HepG2 (cell line): ENCODE data around the gene GDAP1L1. TPM values are rescaled to one million over a fixed set of nuclear protein-coding genes. Genes with fewer than 3 reads are reported as not detected.

Experiments
- ATF3 ChIP-seq: sonication (generic); formaldehyde crosslinking; IDR thresholded peaks from 2 replicates; pipeline ENCODE4 v1.4.0; 2020; ENCODE audit warnings: missing genetic modification reagents
- CREB1 ChIP-seq, 2 experiments: fragments of 450-650 bp in 1 of 2; IDR thresholded peaks; 2 replicates each; pipeline ENCODE4 v1.6.1; 2016 to 2017; ENCODE audit warnings: control low read depth in 1 of 2, mild to moderate bottlenecking in 1 of 2, missing compliant biosample characterization in 1 of 2, missing genetic modification characterization in 1 of 2
- CREM ChIP-seq, 2 experiments: sonication (generic) in 1 of 2; formaldehyde crosslinking in 1 of 2; IDR thresholded peaks; 2 replicates each; pipeline versions ENCODE4 v1.4.0 to v1.6.1; 2016 to 2020; ENCODE audit warnings: antibody characterized with exemption in 1 of 2, mild to moderate bottlenecking in 1 of 2, missing genetic modification reagents in 1 of 2
- FOXM1 ChIP-seq: sonication (generic); formaldehyde crosslinking; IDR thresholded peaks from 2 replicates; pipeline ENCODE4 v1.5.0; 2020; ENCODE audit warnings: missing genetic modification reagents
- GATAD1 ChIP-seq: IDR thresholded peaks from 2 replicates; pipeline ENCODE4 v1.6.1; 2016; ENCODE audit warnings: missing genetic modification reagents, missing compliant biosample characterization
- GLMP ChIP-seq: sonication (generic); formaldehyde crosslinking; IDR thresholded peaks from 2 replicates; pipeline ENCODE4 v1.9.0; 2021; ENCODE audit warnings: missing genetic modification reagents, mild to moderate bottlenecking, borderline replicate concordance
- HDAC6 ChIP-seq: fragments of 200-600 bp; sonication (generic); IDR thresholded peaks from 2 replicates; pipeline ENCODE4 v1.7.0; 2017; ENCODE audit warnings: mild to moderate bottlenecking, antibody characterized with exemption, low read length, low read depth
- HOXA9 ChIP-seq: sonication (generic); formaldehyde crosslinking; IDR thresholded peaks from 2 replicates; pipeline ENCODE4 v1.8.1; 2022; ENCODE audit warnings: missing genetic modification reagents, mild to moderate bottlenecking, moderate library complexity, borderline replicate concordance
- KDM3A ChIP-seq: IDR thresholded peaks from 2 replicates; pipeline ENCODE4 v1.6.1; 2018; ENCODE audit warnings: low read depth, missing compliant biosample characterization
- MBD4 ChIP-seq: IDR thresholded peaks from 2 replicates; pipeline ENCODE4 v1.6.1; 2012; ENCODE audit warnings: low read length, inconsistent platforms, borderline replicate concordance
- NONO ChIP-seq, 2 experiments: fragments of 450-650 bp in 1 of 2; sonication (generic) in 1 of 2; formaldehyde crosslinking in 1 of 2; IDR thresholded peaks in 1 of 2; conservative IDR thresholded peaks in 1 of 2; 2 replicates each; pipeline versions ENCODE4 v1.6.1 to v1.8.0; 2017 to 2022; ENCODE audit warnings: mild to moderate bottlenecking in 1 of 2, missing genetic modification reagents in 1 of 2, moderate library complexity in 1 of 2
- SOX6 ChIP-seq, 2 experiments: fragments of 450-650 bp in 1 of 2; sonication (generic) in 1 of 2; formaldehyde crosslinking in 1 of 2; IDR thresholded peaks; 2 replicates each; pipeline versions ENCODE4 v1.4.0 to v1.6.1; 2017 to 2020; ENCODE audit warnings: antibody characterized with exemption in 1 of 2, mild to moderate bottlenecking in 1 of 2, missing genetic modification reagents in 1 of 2
- WIZ ChIP-seq: sonication (generic); formaldehyde crosslinking; IDR thresholded peaks from 2 replicates; pipeline ENCODE4 v1.5.1; 2020; ENCODE audit warnings: mild to moderate bottlenecking, missing genetic modification reagents
- ZNF34 ChIP-seq: sonication (generic); formaldehyde crosslinking; IDR thresholded peaks from 2 replicates; pipeline ENCODE4 v1.4.0; 2020; ENCODE audit warnings: mild to moderate bottlenecking, missing genetic modification reagents, borderline replicate concordance
- ZNF350 ChIP-seq: sonication (generic); formaldehyde crosslinking; IDR thresholded peaks from 2 replicates; pipeline ENCODE4 v1.4.0; 2020; ENCODE audit warnings: mild to moderate bottlenecking, low read depth, missing genetic modification reagents, borderline replicate concordance
- ZNF530 ChIP-seq: sonication (generic); formaldehyde crosslinking; IDR thresholded peaks from 2 replicates; pipeline ENCODE4 v1.5.0; 2020; ENCODE audit warnings: low read depth, mild to moderate bottlenecking, missing genetic modification reagents
- ZNF589 ChIP-seq: sonication (generic); formaldehyde crosslinking; conservative IDR thresholded peaks from 2 replicates; pipeline ENCODE4 v1.8.0; 2022; ENCODE audit warnings: mild to moderate bottlenecking, moderate library complexity, missing genetic modification reagents
- polyA plus RNA-seq, 8 experiments: library from polyadenylated mRNA; depleted of rRNA in 3 of 8; stranded (reverse) in 7 of 8; unstranded in 1 of 8; fragments of >200 nt; fragmentation: Illumina TruSeq in 4 of 8; extraction: Trizol in 4 of 8; gene quantifications; 2 replicates each; pipeline versions ENCODE4 v1.2.1 to v1.2.3, GENCODE V29; 2011 to 2016; ENCODE audit warnings: low read depth in 4 of 8, missing spikeins in 1 of 8, mixed read lengths in 1 of 8; ENCODE audit not compliant: insufficient read depth in 1 of 8
- total RNA-seq, 5 experiments: library from RNA; depleted of rRNA; stranded (reverse); fragments of >200 nt; fragmentation: Illumina TruSeq; extraction: Trizol; gene quantifications; 2 replicates each; pipeline ENCODE4 v1.2.3, GENCODE V29; 2016; ENCODE audit warnings: low read depth in 1 of 5
- TF ChIP-seq, protein P1 (sequence below): sonication (generic); formaldehyde crosslinking; IDR thresholded peaks from 2 replicates; pipeline ENCODE4 v1.4.0; 2020; ENCODE audit warnings: mild to moderate bottlenecking, missing genetic modification reagents
- TF ChIP-seq, protein P2 (sequence below): sonication (generic); formaldehyde crosslinking; IDR thresholded peaks from 2 replicates; pipeline ENCODE4 v1.8.0; 2022; ENCODE audit warnings: missing genetic modification reagents, mild to moderate bottlenecking, inconsistent platforms, borderline replicate concordance
- TF ChIP-seq, protein P3 (sequence below): sonication (generic); formaldehyde crosslinking; IDR thresholded peaks from 2 replicates; pipeline ENCODE4 v1.8.1; 2023; ENCODE audit warnings: missing genetic modification reagents, mild to moderate bottlenecking, borderline replicate concordance
- TF ChIP-seq, protein P4 (sequence below): sonication (generic); formaldehyde crosslinking; IDR thresholded peaks from 2 replicates; pipeline ENCODE4 v1.4.0; 2020; ENCODE audit warnings: missing genetic modification reagents

GDAP1L1 gene
- total and polyA plus RNA-seq, 2 of the 13 experiments (the other 11 are each of a cell fraction or from before 2014, with no cell fraction given), result 0.04 TPM; not detected in 1

GRCh38 chr20:44211177-44212039, 35.7 kb upstream of the GDAP1L1 start (continued):
- TF ChIP-seq HOXA9 (CRISPR knock-in tag) (no peak), ATF3 (CRISPR knock-in tag) (no peak), ZNF589 (no peak), HDAC6 (no peak), GLMP (no peak), ZNF350 (no peak; the same call in 1 of the 2 replicates), SOX6 (IDR thresholded peaks at IDR 0.05) (no peak), SOX6 (CRISPR knock-in tag; IDR thresholded peaks at IDR 0.05) (peak; percentile 44; the same call in 1 of the 2 replicates), FOXM1 (CRISPR knock-in tag) (no peak), KDM3A (no peak), MBD4 (no peak), NONO (IDR thresholded peaks at IDR 0.05) (no peak), NONO (CRISPR knock-in tag; conservative IDR thresholded peaks at IDR 0.05) (peak; percentile 5; the same call in 1 of the 2 replicates), CREB1 (IDR thresholded peaks at IDR 0.05) (no peak), CREB1 (CRISPR knock-in tag; IDR thresholded peaks at IDR 0.05) (peak; percentile 56; the same call in 1 of the 2 replicates), GATAD1 (CRISPR knock-in tag) (no peak), ZNF530 (CRISPR knock-in tag) (no peak), WIZ (no peak), CREM (IDR thresholded peaks at IDR 0.05) (no peak), CREM (CRISPR knock-in tag; IDR thresholded peaks at IDR 0.05) (no peak), ZNF34 (CRISPR knock-in tag) (0 out of 2 replicates have a peak, but pooled peaks have one; percentile 81)
- TF ChIP-seq, protein P1, sequence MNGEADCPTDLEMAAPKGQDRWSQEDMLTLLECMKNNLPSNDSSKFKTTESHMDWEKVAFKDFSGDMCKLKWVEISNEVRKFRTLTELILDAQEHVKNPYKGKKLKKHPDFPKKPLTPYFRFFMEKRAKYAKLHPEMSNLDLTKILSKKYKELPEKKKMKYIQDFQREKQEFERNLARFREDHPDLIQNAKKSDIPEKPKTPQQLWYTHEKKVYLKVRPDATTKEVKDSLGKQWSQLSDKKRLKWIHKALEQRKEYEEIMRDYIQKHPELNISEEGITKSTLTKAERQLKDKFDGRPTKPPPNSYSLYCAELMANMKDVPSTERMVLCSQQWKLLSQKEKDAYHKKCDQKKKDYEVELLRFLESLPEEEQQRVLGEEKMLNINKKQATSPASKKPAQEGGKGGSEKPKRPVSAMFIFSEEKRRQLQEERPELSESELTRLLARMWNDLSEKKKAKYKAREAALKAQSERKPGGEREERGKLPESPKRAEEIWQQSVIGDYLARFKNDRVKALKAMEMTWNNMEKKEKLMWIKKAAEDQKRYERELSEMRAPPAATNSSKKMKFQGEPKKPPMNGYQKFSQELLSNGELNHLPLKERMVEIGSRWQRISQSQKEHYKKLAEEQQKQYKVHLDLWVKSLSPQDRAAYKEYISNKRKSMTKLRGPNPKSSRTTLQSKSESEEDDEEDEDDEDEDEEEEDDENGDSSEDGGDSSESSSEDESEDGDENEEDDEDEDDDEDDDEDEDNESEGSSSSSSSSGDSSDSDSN, result no peak
- TF ChIP-seq, protein P2, sequence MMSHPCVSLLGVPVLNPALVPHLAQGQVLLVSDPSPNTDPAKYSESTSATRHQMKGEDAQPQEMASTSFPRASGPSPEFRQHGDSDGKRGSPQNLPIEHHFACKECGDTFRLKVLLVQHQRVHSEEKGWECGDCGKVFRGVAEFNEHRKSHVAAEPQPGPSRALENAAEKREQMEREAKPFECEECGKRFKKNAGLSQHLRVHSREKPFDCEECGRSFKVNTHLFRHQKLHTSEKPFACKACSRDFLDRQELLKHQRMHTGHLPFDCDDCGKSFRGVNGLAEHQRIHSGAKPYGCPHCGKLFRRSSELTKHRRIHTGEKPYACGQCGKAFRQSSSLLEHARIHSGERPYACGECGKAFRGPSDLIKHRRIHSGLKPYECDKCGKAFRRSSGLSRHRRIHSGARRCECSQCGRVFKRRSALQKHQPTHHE (CRISPR knock-in tag), result no peak
- TF ChIP-seq, protein P3, sequence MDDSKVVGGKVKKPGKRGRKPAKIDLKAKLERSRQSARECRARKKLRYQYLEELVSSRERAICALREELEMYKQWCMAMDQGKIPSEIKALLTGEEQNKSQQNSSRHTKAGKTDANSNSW (CRISPR knock-in tag), result no peak
- TF ChIP-seq, protein P4, sequence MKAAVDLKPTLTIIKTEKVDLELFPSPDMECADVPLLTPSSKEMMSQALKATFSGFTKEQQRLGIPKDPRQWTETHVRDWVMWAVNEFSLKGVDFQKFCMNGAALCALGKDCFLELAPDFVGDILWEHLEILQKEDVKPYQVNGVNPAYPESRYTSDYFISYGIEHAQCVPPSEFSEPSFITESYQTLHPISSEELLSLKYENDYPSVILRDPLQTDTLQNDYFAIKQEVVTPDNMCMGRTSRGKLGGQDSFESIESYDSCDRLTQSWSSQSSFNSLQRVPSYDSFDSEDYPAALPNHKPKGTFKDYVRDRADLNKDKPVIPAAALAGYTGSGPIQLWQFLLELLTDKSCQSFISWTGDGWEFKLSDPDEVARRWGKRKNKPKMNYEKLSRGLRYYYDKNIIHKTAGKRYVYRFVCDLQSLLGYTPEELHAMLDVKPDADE (CRISPR knock-in tag), result no peak
